H9 (cell line): ENCODE measurements around the gene KBTBD8. TPM values are rescaled to one million over a fixed set of nuclear protein-coding genes. Genes with fewer than 3 reads are reported as not detected.

Experiments
- DNase-seq: peaks from one replicate; pipeline ENCODE4 v3.0.0-alpha.2; 2017
- H2AFZ ChIP-seq: one replicate; pipeline ENCODE4 v1.6.1; 2013; ENCODE audit warnings: mild to moderate bottlenecking, low read length, control low read depth, moderate library complexity
- H2AK5ac ChIP-seq: 2 replicates; pipeline ENCODE4 v1.6.1; 2013; ENCODE audit warnings: low read length, control low read depth, mixed read lengths; ENCODE audit not compliant: insufficient read length
- H2BK120ac ChIP-seq: one replicate; pipeline ENCODE4 v1.6.1; 2013; ENCODE audit warnings: low read depth, mild to moderate bottlenecking, low read length, control low read depth, inconsistent platforms; ENCODE audit not compliant: poor library complexity, severe bottlenecking
- H2BK12ac ChIP-seq: 2 replicates; pipeline ENCODE4 v1.6.1; 2013; ENCODE audit warnings: low read length, control low read depth, mixed read lengths, low read depth; ENCODE audit not compliant: insufficient read length
- H2BK15ac ChIP-seq: 2 replicates; pipeline ENCODE4 v1.6.1; 2013; ENCODE audit warnings: low read depth, low read length, control low read depth
- H2BK20ac ChIP-seq: one replicate; pipeline ENCODE4 v1.6.1; 2013; ENCODE audit warnings: low read depth, mild to moderate bottlenecking, low read length, control low read depth, inconsistent platforms; ENCODE audit not compliant: poor library complexity, severe bottlenecking
- H2BK5ac ChIP-seq: 2 replicates; pipeline ENCODE4 v1.6.1; 2013; ENCODE audit warnings: low read length, control low read depth, mixed read lengths; ENCODE audit not compliant: insufficient read length
- H3K14ac ChIP-seq: 2 replicates; pipeline ENCODE4 v1.6.1; 2013; ENCODE audit warnings: low read length, control low read depth; ENCODE audit not compliant: insufficient read depth
- H3K18ac ChIP-seq: 2 replicates; pipeline ENCODE4 v1.6.1; 2013; ENCODE audit warnings: low read depth, mild to moderate bottlenecking, mixed read lengths, low read length, control low read depth; ENCODE audit not compliant: insufficient read length
- H3K23ac ChIP-seq: 2 replicates; pipeline ENCODE4 v1.6.1; 2013; ENCODE audit warnings: low read length, control low read depth, mixed read lengths, low read depth; ENCODE audit not compliant: insufficient read length
- H3K23me2 ChIP-seq: 2 replicates; pipeline ENCODE4 v1.6.1; 2013; ENCODE audit warnings: low read depth, mild to moderate bottlenecking, mixed read lengths, low read length, control low read depth; ENCODE audit not compliant: insufficient read length, poor library complexity, severe bottlenecking
- H3K27ac ChIP-seq: 2 replicates; pipeline ENCODE4 v1.5.1; 2013; ENCODE audit warnings: low read length, control low read depth, mixed read lengths, low read depth; ENCODE audit not compliant: insufficient read length
- H3K27me3 ChIP-seq: 2 replicates; pipeline ENCODE4 v1.6.1; 2013; ENCODE audit warnings: low read length, control low read depth, inconsistent platforms; ENCODE audit not compliant: insufficient read depth
- H3K4ac ChIP-seq: 2 replicates; pipeline ENCODE4 v1.6.1; 2013; ENCODE audit warnings: low read depth, mild to moderate bottlenecking, control low read depth, inconsistent platforms, low read length, moderate library complexity
- H3K4me1 ChIP-seq: 2 replicates; pipeline ENCODE4 v1.6.1; 2013; ENCODE audit warnings: low read length, control low read depth, inconsistent platforms; ENCODE audit not compliant: insufficient read depth
- H3K4me2 ChIP-seq: 2 replicates; pipeline ENCODE4 v1.6.1; 2013; ENCODE audit warnings: low read length, control low read depth, mixed read lengths; ENCODE audit not compliant: insufficient read length, insufficient read depth
- H3K56ac ChIP-seq: 2 replicates; pipeline ENCODE4 v1.6.1; 2013; ENCODE audit warnings: low read depth, mild to moderate bottlenecking, mixed read lengths, low read length, control low read depth; ENCODE audit not compliant: insufficient read length
- H3K79me1 ChIP-seq: 2 replicates; pipeline ENCODE4 v1.6.1; 2013; ENCODE audit warnings: low read depth, mild to moderate bottlenecking, moderate library complexity, low read length, control low read depth, inconsistent platforms; ENCODE audit not compliant: insufficient read depth, poor library complexity, severe bottlenecking
- H3K79me2 ChIP-seq: 2 replicates; pipeline ENCODE4 v1.6.1; 2013; ENCODE audit warnings: low read length, control low read depth, inconsistent platforms; ENCODE audit not compliant: insufficient read depth
- H3K9ac ChIP-seq: 2 replicates; pipeline ENCODE4 v1.6.1; 2013; ENCODE audit warnings: low read length, control low read depth, mixed read lengths; ENCODE audit not compliant: insufficient read length; ENCODE audit errors: extremely low read depth
- H3K9me3 ChIP-seq: one replicate; pipeline ENCODE4 v1.6.1; 2013; ENCODE audit warnings: low read depth, low read length, inconsistent platforms; ENCODE audit not compliant: control insufficient read depth
- H3T11ph ChIP-seq: one replicate; pipeline ENCODE4 v1.6.1; 2013; ENCODE audit warnings: mild to moderate bottlenecking, low read length, control low read depth, inconsistent platforms
- H4K20me1 ChIP-seq: one replicate; pipeline ENCODE4 v1.6.1; 2013; ENCODE audit not compliant: control insufficient read depth, insufficient read length, insufficient read depth
- H4K5ac ChIP-seq: 2 replicates; pipeline ENCODE4 v1.6.1; 2013; ENCODE audit warnings: low read depth, mild to moderate bottlenecking, mixed read lengths, low read length, control low read depth; ENCODE audit not compliant: insufficient read length
- H4K8ac ChIP-seq: replicated peaks from 2 replicates; pipeline ENCODE4 v1.6.1; 2013; ENCODE audit warnings: low read length, control low read depth, mixed read lengths, low read depth; ENCODE audit not compliant: insufficient read length
- H4K91ac ChIP-seq: 2 replicates; pipeline ENCODE4 v1.6.1; 2013; ENCODE audit warnings: low read depth, mild to moderate bottlenecking, moderate library complexity, mixed read lengths, low read length, control low read depth; ENCODE audit not compliant: insufficient read length
- H3K27ac Mint-ChIP-seq, 3 experiments: 2 replicates in 2 of 3; 3 replicates in 1 of 3; pipeline ENCODE4 v1.8.0; 2020 to 2021; ENCODE audit warnings: mixed read lengths in 3 of 3, mild to moderate bottlenecking in 1 of 3, moderate library complexity in 1 of 3
- H3K27me3 Mint-ChIP-seq: 2 replicates; pipeline ENCODE4 v1.8.0; 2021; ENCODE audit warnings: low read depth, mild to moderate bottlenecking, moderate library complexity, mixed read lengths
- H3K36me3 Mint-ChIP-seq, 3 experiments: 2 replicates in 2 of 3; 3 replicates in 1 of 3; pipeline ENCODE4 v1.8.0; 2020 to 2021; ENCODE audit warnings: low read depth in 3 of 3, mixed read lengths in 3 of 3; ENCODE audit not compliant: insufficient read depth in 1 of 3
- H3K4me1 Mint-ChIP-seq, 2 experiments: 2 replicates each; pipeline ENCODE4 v1.8.0; 2020; ENCODE audit warnings: mixed read lengths in 2 of 2
- H3K4me3 Mint-ChIP-seq, 2 experiments: 2 replicates in 1 of 2; 3 replicates in 1 of 2; pipeline ENCODE4 v1.8.0; 2020 to 2021; ENCODE audit warnings: mild to moderate bottlenecking in 2 of 2, mixed read lengths in 2 of 2, moderate library complexity in 1 of 2
- H3K9me3 Mint-ChIP-seq, 2 experiments: 2 replicates in 1 of 2; 3 replicates in 1 of 2; pipeline ENCODE4 v1.8.0; 2020; ENCODE audit warnings: mild to moderate bottlenecking in 2 of 2, mixed read lengths in 2 of 2, moderate library complexity in 1 of 2
- CTCF ChIP-seq: fragments of 200-600 bp; sonication (generic); conservative IDR thresholded peaks from 3 replicates; pipeline ENCODE4 v1.8.0; 2021; ENCODE audit warnings: antibody characterized with exemption, mild to moderate bottlenecking
- WGBS: extraction: QIAGEN DNeasy Blood & Tissue Kit; methylation state at CpG from one replicate; pipeline ENCODE4 v1.1.7; 2013; ENCODE audit warnings: missing lambda C conversion rate, low lambda C conversion rate, mixed read lengths; ENCODE audit not compliant: insufficient read length; ENCODE audit errors: extremely low coverage; 5-methylcytosine and 5-hydroxymethylcytosine counted together
- total RNA-seq: library from RNA; stranded (reverse); gene quantifications from 2 replicates; pipeline ENCODE4 v1.2.1, GENCODE V29; 2021

Gene KBTBD8
- total RNA-seq, 1 experiment from 2014 or later, result 16.7 TPM

GRCh38 chr3:67030785-67031740 lies 33.0 kb downstream of the KBTBD8 start:
- H2BK20ac ChIP-seq, result no peak overlapping the region
- no peak overlapping the region for H3K27ac ChIP-seq
- H4K20me1 ChIP-seq, result no peaks in the 10 kb centered on the region
- H3K4me1 ChIP-seq, result 0 out of 2 replicates have a peak, but pooled peaks cover 1% of the 10 kb centered on the region
- H3K23ac ChIP-seq, result no peak overlapping the region
- no peak overlapping the region for H4K91ac ChIP-seq
- H3K14ac ChIP-seq, result no peak overlapping the region
- DNase-seq, result no peak
- no peaks in the 10 kb centered on the region for H3K79me2 ChIP-seq
- H3K36me3 Mint-ChIP-seq, result no peaks in the 10 kb centered on the region
- H3K4me1 Mint-ChIP-seq, result peaks cover 5 to 8% of the 10 kb centered on the region in 2 experiments; a peak in 2 of 4 replicates
- no peaks in the 10 kb centered on the region for H3K23me2 ChIP-seq
- H3K4me2 ChIP-seq, result no peak overlapping the region
- H3K79me1 ChIP-seq, result no peaks in the 10 kb centered on the region
- TF ChIP-seq CTCF, result no peak
- no peak overlapping the region for H4K5ac ChIP-seq
- no peaks in the 10 kb centered on the region for H3K27me3 Mint-ChIP-seq
- H3T11ph ChIP-seq, result no peak overlapping the region
- no peak overlapping the region for H3K18ac ChIP-seq
- H3K27me3 ChIP-seq, result no peaks in the 10 kb centered on the region
- H3K9me3 ChIP-seq, result no peaks in the 10 kb centered on the region
- H3K56ac ChIP-seq, result no peak overlapping the region
- H2BK120ac ChIP-seq, result no peak overlapping the region
- no peaks in the 10 kb centered on the region for H3K9me3 Mint-ChIP-seq
- no peak overlapping the region for H2BK12ac ChIP-seq
- H3K4ac ChIP-seq, result no peak overlapping the region
- H3K27ac Mint-ChIP-seq, result no peak overlapping the region
- no peak overlapping the region for H2AFZ ChIP-seq
- no peak overlapping the region for H2BK5ac ChIP-seq
- H2BK15ac ChIP-seq, result no peak overlapping the region
- no peak overlapping the region for H4K8ac ChIP-seq
- no peak overlapping the region for H3K9ac ChIP-seq
- no CpG with 5 or more reads among the region's 3 CpGs for WGBS
- H2AK5ac ChIP-seq, result no peak overlapping the region
- no peak overlapping the region for H3K4me3 Mint-ChIP-seq
